Endothelial cell of umbilical vein (primary cell): ENCODE measurements around the gene PLXNB1. TPM values are rescaled to one million over a fixed set of nuclear protein-coding genes. Genes with fewer than 3 reads are reported as not detected.

Source experiments
- BruUV-seq: library from RNA; stranded (reverse); fragments of 400-500 nt; replicated peaks from 2 replicates; lab custom pipeline; 2021; lab: Mats Ljungman, UMichigan
- CTCF ChIA-PET: fragments of 300-600, 350-600 bp; sonication (Branson Sonifier 250); formaldehyde crosslinking; loops from one replicate; lab custom pipeline; 2021; ENCODE audit warnings: antibody characterized with exemption, inconsistent platforms; lab: Charles Lee
- POLR2A ChIA-PET: fragments of 300-600, 350-600 bp; sonication (Branson Sonifier 250); formaldehyde crosslinking; loops from one replicate; lab custom pipeline; 2021; ENCODE audit warnings: antibody characterized with exemption, inconsistent platforms; lab: Charles Lee
- DNase-seq: peaks from one replicate; pipeline ENCODE4 v3.0.0-alpha.2; 2011; ENCODE audit warnings: low read depth, low spot score
- FAIRE-seq: peaks from 2 replicates; lab custom pipeline; 2011; peaks lifted over from hg19 to GRCh38; lab: Jason Lieb, UNC
- H2AFZ ChIP-seq: 2 replicates; pipeline ENCODE4 v1.6.0; 2012; ENCODE audit warnings: low read depth, low read length, control low read depth, inconsistent platforms
- H3K27ac ChIP-seq: 2 replicates; pipeline ENCODE4 v1.5.1; 2011; ENCODE audit warnings: low read depth, mild to moderate bottlenecking, control low read depth, low read length, moderate library complexity; ENCODE audit not compliant: insufficient read depth
- H3K27me3 ChIP-seq, 2 experiments: 2 replicates each; pipeline versions ENCODE4 v1.6.0 to v1.6.1; 2011; ENCODE audit warnings: low read length in 2 of 2, mixed read lengths in 1 of 2; ENCODE audit not compliant: control insufficient read depth in 2 of 2, insufficient read depth in 2 of 2
- H3K36me3 ChIP-seq, 2 experiments: 2 replicates in 1 of 2; 3 replicates in 1 of 2; pipeline ENCODE4 v1.5.1; 2011; ENCODE audit warnings: low read length in 2 of 2, mild to moderate bottlenecking in 1 of 2, moderate library complexity in 1 of 2; ENCODE audit not compliant: control insufficient read depth in 2 of 2, insufficient read depth in 2 of 2; ENCODE audit errors: extremely low read depth in 1 of 2
- H3K4me1 ChIP-seq: 3 replicates; pipeline ENCODE4 v1.5.1; 2011; ENCODE audit warnings: mild to moderate bottlenecking, low read length; ENCODE audit not compliant: control insufficient read depth, insufficient read depth; ENCODE audit errors: extremely low read depth
- H3K4me2 ChIP-seq: 2 replicates; pipeline ENCODE4 v1.6.1; 2011; ENCODE audit warnings: low read length, control low read depth, mixed read lengths; ENCODE audit not compliant: insufficient read depth
- H3K4me3 ChIP-seq, 3 experiments: fragments of 200-600 bp in 1 of 3; sonication (generic), shearing (Covaris generic) in 1 of 3; replicated peaks in 1 of 3; 2 replicates each; pipeline ENCODE4 v1.5.1; 2011 to 2016; ENCODE audit warnings: control low read depth in 3 of 3, low read length in 3 of 3, mild to moderate bottlenecking in 2 of 3, inconsistent platforms in 1 of 3, low read depth in 1 of 3, moderate library complexity in 1 of 3; ENCODE audit not compliant: insufficient read depth in 1 of 3
- H3K79me2 ChIP-seq: 2 replicates; pipeline ENCODE4 v1.6.0; 2012; ENCODE audit warnings: low read length, inconsistent platforms; ENCODE audit not compliant: control insufficient read depth, insufficient read depth
- H3K9ac ChIP-seq: replicated peaks from 2 replicates; pipeline ENCODE3; 2011; ENCODE audit warnings: low read length, control low read depth; ENCODE audit not compliant: insufficient read depth; ENCODE audit errors: extremely low read depth
- H3K9me1 ChIP-seq: replicated peaks from 3 replicates; pipeline ENCODE4 v1.6.0; 2011; ENCODE audit warnings: mild to moderate bottlenecking, low read length; ENCODE audit not compliant: control insufficient read depth, insufficient read depth; ENCODE audit errors: extremely low read depth
- H3K9me3 ChIP-seq: replicated peaks from 2 replicates; pipeline ENCODE4 v1.5.1; 2012; ENCODE audit warnings: low read length, inconsistent platforms; ENCODE audit not compliant: control insufficient read depth, insufficient read depth
- H4K20me1 ChIP-seq: replicated peaks from 2 replicates; pipeline ENCODE3; 2011; ENCODE audit warnings: mild to moderate bottlenecking, low read length; ENCODE audit not compliant: control insufficient read depth, insufficient read depth; ENCODE audit errors: extremely low read depth
- CTCF ChIP-seq, 2 donors: IDR thresholded peaks; 1 replicate in 1 of 2; 2 replicates in 1 of 2; pipeline ENCODE4 v1.5.1; 2011; ENCODE audit warnings: low read length in 2 of 2, mild to moderate bottlenecking in 2 of 2, moderate library complexity in 2 of 2, control low read depth in 1 of 2, inconsistent platforms in 1 of 2, low read depth in 1 of 2; ENCODE audit not compliant: insufficient read depth in 1 of 2; ENCODE audit errors: extremely low read depth in 1 of 2
- EZH2 ChIP-seq: IDR thresholded peaks from 2 replicates; pipeline ENCODE4 v1.6.1; 2012; ENCODE audit warnings: borderline replicate concordance, low read depth, mild to moderate bottlenecking, moderate library complexity, low read length, inconsistent platforms; ENCODE audit not compliant: severe bottlenecking
- FOS ChIP-seq: IDR thresholded peaks from 2 replicates; pipeline ENCODE4 v1.6.1; 2011; ENCODE audit warnings: mild to moderate bottlenecking, low read length, moderate library complexity, borderline replicate concordance; ENCODE audit not compliant: insufficient read depth
- GATA2 ChIP-seq: IDR thresholded peaks from 2 replicates; pipeline ENCODE4 v1.7.0; 2011; ENCODE audit warnings: low read depth, mild to moderate bottlenecking, moderate library complexity, mixed read lengths, low read length; ENCODE audit not compliant: insufficient read length, insufficient read depth
- JUN ChIP-seq: IDR thresholded peaks from 2 replicates; pipeline ENCODE4 v1.6.1; 2011; ENCODE audit warnings: borderline replicate concordance, low read depth; ENCODE audit not compliant: insufficient read length, insufficient read depth
- MAX ChIP-seq: IDR thresholded peaks from 2 replicates; pipeline ENCODE4 v1.6.1; 2011; ENCODE audit not compliant: insufficient read depth, insufficient read length
- MYC ChIP-seq: IDR thresholded peaks from one replicate; pipeline ENCODE4 v1.6.1; 2011; ENCODE audit warnings: mild to moderate bottlenecking, low read depth, low read length
- POLR2A ChIP-seq: IDR thresholded peaks from 2 replicates; pipeline ENCODE4 v1.6.1; 2012; ENCODE audit warnings: low read depth, mild to moderate bottlenecking, control low read depth, low read length
- POLR2AphosphoS5 ChIP-seq: IDR thresholded peaks from 2 replicates; pipeline ENCODE4 v1.6.1; 2012; ENCODE audit warnings: low read depth, mild to moderate bottlenecking, control low read depth, low read length, moderate library complexity; ENCODE audit not compliant: insufficient read depth
- dilution Hi-C: fragments of 300-500 bp; cut with MboI; formaldehyde crosslinking; loops from one replicate; pipeline ENCODE4 v1.15.0; 2019; ENCODE audit warnings: low sequenced_read_pairs; ENCODE audit not compliant: extremely low pct_ligation_motif_present
- intact Hi-C: fragments of 100-400 bp; cut with micrococcal nuclease; formaldehyde crosslinking; loops from one replicate; pipeline ENCODE4 v1.10.0; 2022
- polyA plus RNA-seq, 4 experiments: library from polyadenylated mRNA; depleted of rRNA in 3 of 4; stranded (reverse) in 3 of 4; unstranded in 1 of 4; fragments of >200 nt; gene quantifications; 2 replicates each; pipeline versions ENCODE4 v1.2.1 to v1.2.3, GENCODE V29; 2011 to 2012; ENCODE audit warnings: missing spikeins in 1 of 4
- total RNA-seq: library from RNA; stranded (reverse); gene quantifications from 2 replicates; pipeline ENCODE4 v1.2.3, GENCODE V29; 2021

PLXNB1 gene
- total and polyA plus RNA-seq, 2 donors (not counting 3 experiments of a cell fraction or from before 2014, with no cell fraction given): 43.1 to 45.2 TPM

GRCh38 chr3:48372377-48372770 lies 57.5 kb downstream of the PLXNB1 start:
- dilution Hi-C loops: no loop called here
- POLR2A ChIA-PET: no interaction called here

More at GRCh38 chr3:48372377-48372770, 57.5 kb downstream of the PLXNB1 start:
- intact Hi-C loops: no loop called here
- Histone ChIP-seq H3K27me3 (peaks cover 2 to 7% of the 10 kb centered on the region in 2 experiments), H3K9ac (no peak overlapping the region), H3K9me1 (no peaks in the 10 kb centered on the region), H3K36me3 (no peaks in the 10 kb centered on the region), H3K27ac (no peak overlapping the region), H4K20me1 (no peaks in the 10 kb centered on the region), H3K4me2 (no peak overlapping the region), H3K9me3 (no peaks in the 10 kb centered on the region), H3K4me1 (no peaks in the 10 kb centered on the region), H3K79me2 (no peaks in the 10 kb centered on the region), H3K4me3 (no peak overlapping the region), H2AFZ (no peak overlapping the region)
- CTCF ChIA-PET: interaction anchor here (0.6 to 1.7 kb wide), 4 partner anchors 15 to 178 kb away, joined by 3 to 7 read pairs (median 3); no protein-coding TSS in a partner anchor
- FAIRE-seq: no peak
- no peak for TF ChIP-seq MAX
- no peak for TF ChIP-seq MYC
- TF ChIP-seq GATA2: no peak
- no peak for TF ChIP-seq POLR2A
- TF ChIP-seq POLR2AphosphoS5: no peak
- no peak for TF ChIP-seq CTCF (IDR thresholded peaks at IDR 0.05; ENCODE audit: extremely low read depth in 1 of 2, insufficient read depth in 1 of 2, low read depth in 1 of 2, low read length in 2 of 2)
- TF ChIP-seq FOS: no peak
- TF ChIP-seq JUN: no peak
- no peak for TF ChIP-seq EZH2
- BruUV-seq: no TSS peak
- no peak for DNase-seq
